SJCRH30 (cell line): ENCODE results near the gene TMEM176A. TPM values are rescaled to one million over a fixed set of nuclear protein-coding genes. Genes with fewer than 3 reads are reported as not detected.

Source experiments
- DNase-seq, 2 experiments: peaks; one replicate each; pipeline ENCODE4 v3.0.0-alpha.2; 2015 to 2020
- H3K27ac ChIP-seq: fragments of 250-450 bp; sonication (Bioruptor Pico); 2 replicates; pipeline ENCODE4 v1.5.1; 2020; ENCODE audit warnings: mild to moderate bottlenecking, moderate library complexity
- H3K27me3 ChIP-seq: fragments of 250-450 bp; sonication (Bioruptor Pico); 2 replicates; pipeline ENCODE4 v1.5.1; 2020; ENCODE audit warnings: mild to moderate bottlenecking, moderate library complexity
- H3K36me3 ChIP-seq: fragments of 250-450 bp; sonication (Bioruptor Pico); 2 replicates; pipeline ENCODE4 v1.5.1; 2020; ENCODE audit warnings: mild to moderate bottlenecking, moderate library complexity
- H3K4me1 ChIP-seq: fragments of 250-450 bp; sonication (Bioruptor Pico); 2 replicates; pipeline ENCODE4 v1.5.1; 2020; ENCODE audit warnings: mild to moderate bottlenecking, moderate library complexity
- H3K4me3 ChIP-seq: fragments of 250-450 bp; sonication (Bioruptor Pico); 2 replicates; pipeline ENCODE4 v1.5.1; 2020; ENCODE audit warnings: mild to moderate bottlenecking, moderate library complexity
- H3K9me3 ChIP-seq: fragments of 250-450 bp; sonication (Bioruptor Pico); replicated peaks from 2 replicates; pipeline ENCODE4 v1.5.1; 2020; ENCODE audit warnings: mild to moderate bottlenecking, moderate library complexity
- total RNA-seq: library from RNA; depleted of rRNA; stranded (reverse); fragments of >200 nt; shearing (Covaris generic); gene quantifications from 2 replicates; pipeline ENCODE4 v1.2.3, GENCODE V29; 2014

The TMEM176A gene
- total RNA-seq, 1 experiment from 2014 or later = not detected

DNA sequence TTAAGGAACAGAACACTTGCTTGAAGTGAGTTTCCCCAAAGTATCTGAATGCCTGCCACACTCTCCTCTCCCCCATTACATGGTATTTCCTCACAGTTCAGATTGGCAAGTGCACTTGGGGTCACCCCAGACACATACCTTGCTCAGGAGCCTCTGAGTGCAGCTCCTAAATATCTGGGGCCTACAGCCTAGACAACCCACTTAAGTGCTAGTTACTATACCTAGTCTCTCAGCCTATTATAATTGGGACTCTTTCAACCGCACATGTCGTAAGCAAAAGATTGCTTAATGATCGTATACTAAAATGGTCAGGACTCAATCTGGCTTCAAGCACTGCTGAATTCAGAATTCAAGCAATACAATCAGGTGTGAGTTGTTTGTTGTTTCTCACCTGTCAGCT, 20.3 kb upstream of the TMEM176A start:
- H3K27me3 ChIP-seq = peaks cover 19% of the 10 kb centered on the region
- H3K27ac ChIP-seq = no peak overlapping the region
- no peaks in the 10 kb centered on the region for H3K4me1 ChIP-seq
- H3K9me3 ChIP-seq = no peaks in the 10 kb centered on the region
- DNase-seq = no peak
- no peaks in the 10 kb centered on the region for H3K36me3 ChIP-seq
- no peak overlapping the region for H3K4me3 ChIP-seq

DNA sequence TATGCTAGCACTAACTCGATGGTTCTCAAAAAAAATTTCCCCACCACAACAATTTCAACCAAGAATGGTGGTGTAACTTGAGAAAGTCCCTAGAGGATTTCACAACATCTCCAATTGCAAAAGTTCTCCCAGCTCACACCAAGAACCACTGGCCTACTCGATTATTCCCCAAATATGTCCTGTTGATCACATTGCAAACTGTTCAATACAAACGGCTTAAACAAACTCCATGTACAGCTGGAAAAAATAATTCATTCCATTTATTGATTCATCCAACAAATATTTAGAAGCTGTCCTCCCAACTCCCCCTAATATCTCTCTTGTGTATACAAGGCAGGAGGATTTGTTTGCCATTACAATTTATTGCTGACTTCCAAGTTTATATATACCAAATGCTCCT, 19.5 kb upstream of the TMEM176A start:
- no peak overlapping the region for H3K4me3 ChIP-seq

DNA sequence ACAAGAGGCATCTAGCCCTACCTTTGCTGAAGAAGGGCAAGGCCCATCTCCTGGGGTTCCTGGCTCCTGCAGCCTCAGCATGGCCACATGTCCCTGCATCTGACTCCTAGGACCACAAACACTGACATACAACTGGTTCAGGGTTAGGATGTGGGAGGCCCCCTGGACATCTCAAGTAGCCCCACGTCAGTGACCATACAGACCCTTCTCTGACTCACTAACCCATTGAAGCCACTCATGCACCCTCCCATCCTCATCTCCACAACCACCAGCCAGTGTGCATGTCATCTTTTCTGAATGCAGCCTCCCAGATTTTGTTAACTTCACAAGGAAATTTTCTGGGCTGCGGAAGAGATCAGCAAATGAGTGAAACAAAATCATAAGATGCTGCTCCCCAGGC, 18.6 kb upstream of the TMEM176A start:
- Histone ChIP-seq H3K9me3 (no peaks in the 10 kb centered on the region), H3K4me1 (no peaks in the 10 kb centered on the region), H3K4me3 (no peak overlapping the region), H3K36me3 (no peaks in the 10 kb centered on the region), H3K27me3 (peaks cover 23% of the 10 kb centered on the region), H3K27ac (no peak overlapping the region)
- DNase-seq = no peak

More for the DNA sequence above, 19.5 kb upstream of the TMEM176A start:
- no peak overlapping the region for H3K27ac ChIP-seq
- no peaks in the 10 kb centered on the region for H3K4me1 ChIP-seq
- no peak for DNase-seq
- H3K27me3 ChIP-seq = peaks cover 23% of the 10 kb centered on the region
- H3K36me3 ChIP-seq = no peaks in the 10 kb centered on the region
- H3K9me3 ChIP-seq = no peaks in the 10 kb centered on the region

DNA sequence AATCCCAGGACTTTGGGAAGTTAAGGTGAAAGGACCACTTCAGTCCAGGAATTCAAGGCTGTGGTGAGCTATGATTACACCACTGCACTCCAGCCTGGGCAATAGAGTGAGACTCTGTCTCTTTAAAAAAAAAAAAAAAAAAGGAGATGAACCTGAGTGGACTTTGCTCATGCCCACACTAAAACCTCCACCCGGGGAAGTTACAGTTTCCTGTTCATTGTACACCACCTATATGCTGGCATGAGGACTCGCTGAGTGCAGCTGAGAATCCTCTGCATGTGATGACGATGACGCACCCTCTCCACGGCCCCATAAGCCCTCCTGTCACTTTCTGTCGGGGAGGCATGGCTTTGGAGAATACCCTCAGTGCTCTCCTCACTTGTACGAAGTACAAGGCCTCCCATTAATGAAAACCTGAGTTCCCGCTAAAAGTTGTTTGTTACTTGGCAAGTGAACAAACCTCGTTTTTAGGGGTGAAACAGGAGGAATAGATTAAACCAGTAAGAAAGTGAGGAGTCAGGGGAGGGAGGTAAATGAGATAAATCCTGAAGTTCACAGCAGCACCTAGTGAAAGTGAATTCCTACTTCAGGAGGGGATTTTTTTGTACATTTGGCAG, 16.3 kb upstream of the TMEM176A start:
- H3K27ac ChIP-seq = no peak overlapping the region
- no peak overlapping the region for H3K4me3 ChIP-seq
- H3K4me1 ChIP-seq = peaks cover 13% of the 10 kb centered on the region
- H3K36me3 ChIP-seq = no peaks in the 10 kb centered on the region
- H3K9me3 ChIP-seq = no peaks in the 10 kb centered on the region
- peaks cover 28% of the 10 kb centered on the region for H3K27me3 ChIP-seq
- DNase-seq = no peak

DNA sequence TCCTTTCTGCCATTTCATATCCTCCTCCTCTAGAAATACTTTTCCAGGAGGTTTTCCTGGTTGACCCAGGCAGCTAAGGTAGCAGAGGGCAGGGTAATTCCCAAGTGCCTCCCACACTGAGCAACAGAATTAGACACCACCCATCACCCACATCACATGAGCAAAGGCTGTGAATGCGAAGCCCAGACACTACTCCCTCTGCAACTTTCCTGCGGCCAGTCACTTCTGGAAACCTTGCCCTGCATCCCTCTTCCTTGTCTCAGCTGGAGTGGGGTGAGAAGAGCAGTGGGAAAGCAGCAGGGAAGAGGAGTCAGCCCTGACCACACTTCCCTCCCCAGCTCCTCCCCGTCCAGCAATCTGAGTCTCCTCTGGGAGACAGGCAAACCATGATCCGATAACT, 15.6 kb upstream of the TMEM176A start:
- no peak overlapping the region for H3K27ac ChIP-seq
- peaks cover 30% of the 10 kb centered on the region for H3K27me3 ChIP-seq
- H3K4me3 ChIP-seq = no peak overlapping the region
- H3K4me1 ChIP-seq = peaks cover 13% of the 10 kb centered on the region
- DNase-seq = no peak
- no peaks in the 10 kb centered on the region for H3K36me3 ChIP-seq
- no peaks in the 10 kb centered on the region for H3K9me3 ChIP-seq

DNA sequence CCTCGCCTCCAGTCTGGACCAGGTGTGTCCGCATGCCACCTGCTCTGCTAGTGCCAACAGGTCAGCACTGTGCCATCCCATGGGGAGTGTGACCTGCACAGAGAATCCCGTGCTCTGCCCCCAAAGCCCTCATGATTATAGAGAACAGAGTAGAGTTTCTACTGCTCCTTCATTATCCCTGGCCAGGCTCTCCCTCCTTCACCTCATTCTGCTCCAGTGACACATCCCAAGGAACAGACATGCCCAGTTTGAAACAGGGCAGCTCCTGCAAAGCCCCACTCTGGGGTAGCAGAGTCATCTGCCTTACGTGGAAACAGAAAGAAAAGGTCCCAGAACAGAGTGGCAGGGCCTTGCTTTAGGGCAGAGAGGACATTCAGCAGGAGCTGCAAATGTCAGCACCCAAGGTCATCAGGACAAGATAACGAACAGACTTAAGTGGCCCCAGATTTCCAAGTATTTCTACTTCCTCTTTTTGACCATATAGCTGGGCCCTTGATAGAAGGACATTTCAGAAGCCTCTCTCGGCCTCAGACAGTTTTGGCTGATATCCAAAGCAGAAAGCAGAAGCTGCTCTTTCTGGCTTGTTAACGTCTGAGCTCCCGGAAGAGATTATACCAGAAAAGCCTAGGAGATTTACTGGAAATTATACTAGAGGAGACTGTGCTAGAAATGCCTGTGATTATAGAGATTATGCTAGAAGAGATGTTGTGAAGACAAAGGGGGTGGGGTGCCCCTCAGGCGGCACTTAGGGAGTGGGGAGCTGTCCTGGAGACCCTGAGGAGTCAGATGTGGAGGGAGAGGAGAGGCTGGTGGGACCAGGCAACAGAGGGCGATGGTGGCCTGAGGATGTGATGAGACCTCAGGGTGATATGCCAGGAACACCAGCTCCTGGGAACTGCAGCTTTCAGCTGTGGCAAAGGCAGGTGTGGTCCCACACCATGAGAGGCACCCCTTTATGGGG, 13.0 kb upstream of the TMEM176A start:
- peak in 1 of 2 experiments; percentile 39 for DNase-seq
- Histone ChIP-seq H3K27ac (no peak overlapping the region), H3K36me3 (no peaks in the 10 kb centered on the region), H3K27me3 (peaks cover 49% of the 10 kb centered on the region), H3K4me3 (no peak overlapping the region), H3K4me1 (peaks cover 13% of the 10 kb centered on the region), H3K9me3 (no peaks in the 10 kb centered on the region)

DNA sequence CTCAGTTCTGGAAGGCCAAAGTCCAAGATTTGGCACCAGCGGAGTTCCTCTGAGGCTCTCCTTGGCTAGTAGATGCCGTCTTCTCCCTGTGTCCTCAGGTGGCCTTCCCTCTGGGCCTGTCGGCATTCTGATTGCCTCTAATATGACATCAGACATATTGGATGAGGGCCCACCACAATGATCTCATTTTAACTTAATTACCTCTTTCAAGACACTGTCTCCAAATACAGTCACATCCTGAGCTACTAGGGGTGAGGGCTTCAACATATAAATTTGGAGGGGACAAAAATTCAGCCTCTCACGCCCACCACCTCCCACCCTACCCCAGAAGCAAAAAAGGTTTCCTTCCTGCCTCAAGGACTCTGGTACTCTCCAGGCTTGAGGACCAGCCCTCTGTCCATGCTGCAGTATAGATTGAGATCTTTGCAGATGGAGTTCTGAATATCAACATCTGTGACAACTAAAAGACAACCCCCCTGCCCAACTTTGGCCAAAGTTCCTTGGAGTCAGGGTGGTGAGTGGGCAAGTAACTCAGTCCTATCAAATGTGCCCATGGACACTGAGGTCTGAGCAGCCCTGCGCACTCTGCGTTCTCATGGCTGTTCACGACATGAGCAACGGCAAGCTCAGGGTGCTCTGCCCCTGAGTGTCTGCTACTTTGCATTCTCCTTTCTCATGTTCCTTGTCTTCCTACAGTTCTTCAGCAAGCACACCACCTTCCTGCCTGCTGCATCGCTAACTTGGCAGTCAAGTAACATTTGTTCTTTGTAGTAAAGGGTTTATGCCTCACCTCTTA, 11.9 kb upstream of the TMEM176A start:
- H3K27ac ChIP-seq = no peak overlapping the region
- H3K36me3 ChIP-seq = no peaks in the 10 kb centered on the region
- H3K4me3 ChIP-seq = no peak overlapping the region
- no peak for DNase-seq
- H3K9me3 ChIP-seq = no peaks in the 10 kb centered on the region
- peaks cover 13% of the 10 kb centered on the region for H3K4me1 ChIP-seq
- peaks cover 49% of the 10 kb centered on the region for H3K27me3 ChIP-seq

DNA sequence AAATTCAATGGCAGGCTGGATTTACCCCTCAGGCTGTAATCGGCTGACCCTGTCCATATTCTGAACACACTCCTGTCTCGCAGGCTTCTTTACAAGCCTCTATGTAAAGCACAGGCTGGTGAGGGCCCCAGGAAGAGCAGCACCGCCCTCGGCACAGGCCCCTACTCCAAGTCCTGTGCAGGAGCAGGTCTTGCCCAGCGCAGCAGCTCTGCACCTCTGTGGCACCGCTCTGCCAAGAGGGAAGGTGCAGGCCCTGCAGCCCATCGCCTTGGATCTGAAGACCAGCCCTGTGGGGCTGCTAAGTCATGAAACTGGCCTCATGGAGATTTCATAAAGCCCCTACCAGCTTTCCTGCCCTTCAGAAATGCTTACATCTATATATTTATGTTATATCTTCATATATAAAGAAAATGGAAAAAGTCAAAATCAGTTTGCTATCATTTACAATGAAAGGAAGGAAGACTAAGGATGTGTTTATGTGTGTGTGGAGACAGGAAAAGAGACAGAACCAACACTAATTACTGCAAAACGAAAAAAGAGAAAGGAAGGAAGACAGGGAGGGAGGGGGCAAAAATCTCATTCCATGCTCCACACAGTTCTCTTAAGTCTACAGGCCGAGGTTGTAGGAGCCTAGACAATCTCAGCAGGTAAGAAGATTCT, 10.0 kb upstream of the TMEM176A start:
- no peaks in the 10 kb centered on the region for H3K9me3 ChIP-seq
- no peak overlapping the region for H3K4me3 ChIP-seq
- H3K4me1 ChIP-seq = peaks cover 13% of the 10 kb centered on the region
- H3K27me3 ChIP-seq = peaks cover 39% of the 10 kb centered on the region
- DNase-seq = no peak
- no peak overlapping the region for H3K27ac ChIP-seq
- H3K36me3 ChIP-seq = no peaks in the 10 kb centered on the region

DNA sequence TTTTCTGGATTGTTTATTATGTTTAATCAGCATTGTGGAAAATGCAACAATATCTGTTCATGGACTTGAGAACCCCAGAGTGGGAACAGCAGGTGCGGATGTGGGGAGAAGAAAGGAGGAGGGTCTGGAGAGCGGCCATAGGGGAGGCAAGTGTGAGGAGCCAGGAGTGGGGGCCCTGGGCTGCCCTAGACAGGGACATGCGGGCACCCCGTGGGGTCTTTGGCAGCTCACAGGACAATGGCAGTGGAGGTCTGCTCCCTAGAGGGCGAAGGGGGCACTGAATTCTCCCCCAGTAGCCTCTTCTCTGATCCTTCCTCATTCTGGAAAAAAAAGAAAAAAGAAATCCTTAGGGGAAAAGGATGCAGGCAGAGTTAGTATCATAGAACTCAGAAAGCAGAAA, 9.3 kb upstream of the TMEM176A start:
- Histone ChIP-seq H3K4me1 (peaks cover 13% of the 10 kb centered on the region), H3K27me3 (peaks cover 35% of the 10 kb centered on the region), H3K27ac (no peak overlapping the region), H3K9me3 (no peaks in the 10 kb centered on the region), H3K36me3 (no peaks in the 10 kb centered on the region), H3K4me3 (no peak overlapping the region)
- DNase-seq = no peak

DNA sequence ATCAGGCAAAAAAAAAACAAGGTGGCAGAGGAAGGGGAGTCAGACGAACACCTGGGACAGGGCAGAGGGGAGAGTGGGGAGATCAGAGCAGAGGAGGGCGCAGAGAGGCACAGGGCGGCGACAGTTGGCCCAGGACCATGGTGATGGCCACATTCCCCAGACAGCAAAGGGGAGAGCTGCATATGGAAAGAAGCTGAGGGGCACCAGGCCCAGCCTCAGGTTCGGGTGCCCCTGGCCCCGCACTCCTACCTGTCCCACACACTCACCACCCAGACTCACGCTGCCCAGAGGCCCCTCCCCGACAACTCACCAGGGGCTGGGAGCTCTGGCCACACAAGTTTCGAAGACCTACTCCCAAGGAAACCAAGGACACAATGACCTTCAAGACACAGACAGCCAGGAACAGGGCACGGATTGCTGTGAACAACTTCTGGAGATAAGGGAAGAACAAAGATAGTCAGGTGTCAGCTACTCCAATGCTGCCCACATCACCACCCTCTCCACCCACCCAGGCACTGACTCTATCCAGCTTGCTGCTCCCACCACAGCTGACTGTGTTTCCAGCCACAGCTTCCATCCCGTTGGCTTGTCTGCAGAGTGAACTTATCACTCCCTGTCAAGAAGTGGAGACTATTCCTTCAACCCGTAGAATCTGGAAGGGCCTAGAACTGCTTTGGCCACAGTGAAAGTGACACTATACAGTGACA, 8.7 kb upstream of the TMEM176A start:
- no peaks in the 10 kb centered on the region for H3K9me3 ChIP-seq
- H3K4me3 ChIP-seq = no peak overlapping the region
- H3K4me1 ChIP-seq = peaks cover 13% of the 10 kb centered on the region
- no peaks in the 10 kb centered on the region for H3K36me3 ChIP-seq
- no peak overlapping the region for H3K27ac ChIP-seq
- DNase-seq = no peak
- H3K27me3 ChIP-seq = peaks cover 35% of the 10 kb centered on the region

DNA sequence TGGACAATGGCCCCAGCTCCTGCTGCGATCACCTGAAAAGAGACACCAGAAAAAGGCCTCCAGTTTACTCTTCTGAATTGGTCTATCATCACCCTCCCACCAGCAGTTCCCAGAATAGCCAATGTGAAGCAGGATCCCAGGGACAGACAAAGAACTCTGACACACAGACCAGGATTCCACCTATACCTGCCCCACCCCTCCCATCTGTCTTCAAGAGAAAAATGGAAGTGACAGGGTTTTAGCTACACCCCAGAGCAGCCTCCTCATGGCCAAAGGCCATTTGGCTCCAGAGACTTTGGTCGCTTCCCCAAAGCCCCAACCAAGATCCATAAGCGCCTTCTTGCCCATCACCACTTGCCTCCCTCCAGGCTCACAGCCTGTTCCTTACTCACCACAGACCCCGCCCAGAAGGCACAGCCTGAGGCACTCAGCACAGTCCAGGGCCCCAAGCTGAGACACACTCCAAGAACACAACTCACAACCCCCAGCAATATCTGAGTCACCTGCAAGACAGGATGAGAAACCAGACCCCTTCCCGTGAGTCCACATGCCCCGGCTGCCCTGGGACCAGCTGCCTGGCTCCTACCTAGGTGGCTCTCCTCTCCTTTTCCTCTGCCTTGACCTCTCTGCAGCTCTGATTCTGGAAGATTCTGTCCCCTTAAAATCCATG, 6.9 kb upstream of the TMEM176A start:
- no peaks in the 10 kb centered on the region for H3K4me1 ChIP-seq
- no peak overlapping the region for H3K27ac ChIP-seq
- H3K4me3 ChIP-seq = no peak overlapping the region
- DNase-seq = no peak
- H3K36me3 ChIP-seq = no peaks in the 10 kb centered on the region
- H3K27me3 ChIP-seq = peaks cover 29% of the 10 kb centered on the region
- H3K9me3 ChIP-seq = no peaks in the 10 kb centered on the region

DNA sequence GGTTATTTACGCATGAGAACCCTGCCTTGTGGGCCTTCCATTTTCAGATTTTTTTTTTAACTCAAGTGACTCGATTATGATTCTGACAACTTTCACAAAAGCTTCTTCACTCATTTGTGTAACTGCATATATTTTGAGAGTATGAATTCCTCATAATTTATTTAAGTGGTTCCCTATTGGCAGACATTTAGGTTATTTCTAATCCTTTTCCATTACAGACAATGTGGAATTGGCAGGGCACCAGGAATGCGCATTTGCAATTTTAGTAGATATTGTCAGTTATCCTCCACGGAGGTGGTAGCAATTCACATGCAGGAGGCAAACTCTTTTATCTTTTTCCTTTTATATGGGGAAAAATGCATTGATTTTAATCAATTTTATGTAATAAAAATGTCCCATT, 2.9 kb upstream of the TMEM176A start:
- no peaks in the 10 kb centered on the region for H3K9me3 ChIP-seq
- H3K36me3 ChIP-seq = no peaks in the 10 kb centered on the region
- H3K27ac ChIP-seq = no peak overlapping the region

DNA sequence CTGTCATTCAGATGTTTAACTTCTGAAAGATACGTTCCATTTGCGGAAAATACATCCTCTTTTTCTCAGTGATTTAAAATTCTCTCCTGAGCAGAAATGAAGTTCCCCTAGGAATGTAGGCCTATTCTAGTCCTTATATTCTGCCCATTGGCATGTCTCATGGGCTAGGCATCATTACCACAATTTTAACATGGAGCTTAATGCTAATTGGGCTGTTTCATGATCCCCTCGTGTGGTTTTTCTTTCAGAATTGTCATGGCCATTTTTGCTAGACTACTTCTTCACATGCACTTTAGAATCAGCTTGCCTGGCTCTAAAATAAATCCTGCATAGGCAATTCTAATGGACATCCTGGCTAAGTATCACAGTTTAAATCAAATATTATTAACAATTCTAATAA, 1.4 kb upstream of the TMEM176A start:
- DNase-seq = no peak
- H3K27me3 ChIP-seq = peaks cover 3% of the 10 kb centered on the region; the same call in 1 of the 2 replicates
- H3K27ac ChIP-seq = no peak overlapping the region
- no peaks in the 10 kb centered on the region for H3K9me3 ChIP-seq
- no peaks in the 10 kb centered on the region for H3K36me3 ChIP-seq
- no peaks in the 10 kb centered on the region for H3K4me1 ChIP-seq
- H3K4me3 ChIP-seq = no peak overlapping the region

More for the DNA sequence above, 2.9 kb upstream of the TMEM176A start:
- DNase-seq = no peak
- H3K27me3 ChIP-seq = peaks cover 3% of the 10 kb centered on the region; the same call in 1 of the 2 replicates
- no peaks in the 10 kb centered on the region for H3K4me1 ChIP-seq
- H3K4me3 ChIP-seq = no peak overlapping the region
